ENCODE results near the gene ADAMTS3.

- TF ChIP-seq CTCF (conservative IDR thresholded peaks at IDR 0.05; ENCODE audit: low read depth in 2 of 2) (no peak), REST (IDR thresholded peaks at IDR 0.05; ENCODE audit: unreplicated experiment) (no peak), POLR2AphosphoS5 (IDR thresholded peaks at IDR 0.05; ENCODE audit: low read depth) (no peak), NANOG (IDR thresholded peaks at IDR 0.05; ENCODE audit: borderline replicate concordance) (no peak), EZH2 (IDR thresholded peaks at IDR 0.05; ENCODE audit: low read depth, unreplicated experiment) (no peak)
These were observed 329.4 kb downstream of the ADAMTS3 start for GRCh38 chr4:72239487-72240116.
